ENCODE data around the gene MACROD1. TPM values are rescaled to one million over a fixed set of nuclear protein-coding genes. Genes with fewer than 3 reads are reported as not detected.

MACROD1 gene
- total RNA-seq, 1 donor from 2014 or later: 3.4 TPM

DNA sequence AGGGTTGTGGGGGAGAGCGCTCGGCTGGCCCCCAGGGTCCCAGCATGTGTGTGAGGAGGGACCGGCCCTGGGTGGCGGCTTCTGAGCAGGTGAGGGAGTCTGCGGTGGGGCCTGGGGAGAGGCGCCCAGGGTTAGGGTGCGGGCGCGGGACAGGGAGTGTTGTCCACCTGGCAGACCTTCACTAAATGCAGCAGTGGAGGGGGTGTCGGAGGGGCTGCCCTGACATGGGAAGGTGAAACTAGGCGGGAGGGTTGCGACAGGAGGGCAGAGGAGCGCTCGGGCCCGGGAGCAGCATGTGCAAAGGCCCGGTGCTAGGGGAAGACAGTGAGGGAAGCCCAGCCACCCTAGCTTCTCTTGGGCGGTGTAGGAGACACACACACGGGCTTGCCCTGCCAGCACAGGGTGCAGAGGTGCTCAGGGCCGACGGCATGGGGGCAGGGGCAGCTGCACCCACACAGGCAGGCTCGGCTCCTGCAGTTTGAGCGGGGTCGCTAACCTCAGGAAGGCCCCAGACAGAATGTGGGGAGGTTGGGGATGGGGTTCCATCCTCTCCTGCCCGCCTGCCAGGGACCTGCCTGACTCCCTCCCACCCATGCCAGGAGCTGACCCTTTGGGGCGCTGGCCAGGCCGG, 157.5 kb downstream of the MACROD1 start:
- H3K4me2 ChIP-seq (ENCODE audit: low read length): peak overlapping the region; percentile 89
- no peaks in the 10 kb centered on the region for H3K27me3 ChIP-seq (ENCODE audit: insufficient read depth, low read length)
- DNase-seq (ENCODE audit: low read depth) (no peak), FAIRE-seq (no peak)
- Mint-ChIP-seq H3K4me1 (ENCODE audit: low read depth, unreplicated experiment) (peaks cover 5% of the 10 kb centered on the region), H3K4me3 (ENCODE audit: unreplicated experiment) (no peak overlapping the region), H3K27me3 (ENCODE audit: low read depth, unreplicated experiment) (peaks cover 53% of the 10 kb centered on the region), H3K36me3 (ENCODE audit: low read depth, unreplicated experiment) (peaks cover 3% of the 10 kb centered on the region), H3K9me3 (ENCODE audit: unreplicated experiment) (peaks cover 2% of the 10 kb centered on the region), H3K27ac (ENCODE audit: unreplicated experiment) (no peak overlapping the region)
- H3K4me1 ChIP-seq (ENCODE audit: insufficient read depth, low read length): peaks cover 13% of the 10 kb centered on the region
- no peak overlapping the region for H3K9ac ChIP-seq (ENCODE audit: low read length)
- no peaks in the 10 kb centered on the region for H3K9me3 ChIP-seq (ENCODE audit: insufficient read depth, low read depth, low read length)
- no peaks in the 10 kb centered on the region for H3K36me3 ChIP-seq (ENCODE audit: insufficient read depth, low read length)
- H4K20me1 ChIP-seq (ENCODE audit: insufficient read depth, low read length): peaks cover 13% of the 10 kb centered on the region
- no peaks in the 10 kb centered on the region for H3K79me2 ChIP-seq (ENCODE audit: insufficient read depth, low read length)
- TF ChIP-seq, protein P1, sequence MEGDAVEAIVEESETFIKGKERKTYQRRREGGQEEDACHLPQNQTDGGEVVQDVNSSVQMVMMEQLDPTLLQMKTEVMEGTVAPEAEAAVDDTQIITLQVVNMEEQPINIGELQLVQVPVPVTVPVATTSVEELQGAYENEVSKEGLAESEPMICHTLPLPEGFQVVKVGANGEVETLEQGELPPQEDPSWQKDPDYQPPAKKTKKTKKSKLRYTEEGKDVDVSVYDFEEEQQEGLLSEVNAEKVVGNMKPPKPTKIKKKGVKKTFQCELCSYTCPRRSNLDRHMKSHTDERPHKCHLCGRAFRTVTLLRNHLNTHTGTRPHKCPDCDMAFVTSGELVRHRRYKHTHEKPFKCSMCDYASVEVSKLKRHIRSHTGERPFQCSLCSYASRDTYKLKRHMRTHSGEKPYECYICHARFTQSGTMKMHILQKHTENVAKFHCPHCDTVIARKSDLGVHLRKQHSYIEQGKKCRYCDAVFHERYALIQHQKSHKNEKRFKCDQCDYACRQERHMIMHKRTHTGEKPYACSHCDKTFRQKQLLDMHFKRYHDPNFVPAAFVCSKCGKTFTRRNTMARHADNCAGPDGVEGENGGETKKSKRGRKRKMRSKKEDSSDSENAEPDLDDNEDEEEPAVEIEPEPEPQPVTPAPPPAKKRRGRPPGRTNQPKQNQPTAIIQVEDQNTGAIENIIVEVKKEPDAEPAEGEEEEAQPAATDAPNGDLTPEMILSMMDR (IDR thresholded peaks at IDR 0.05; ENCODE audit: insufficient read depth, low read depth, low read length): no peak
- no peak for TF ChIP-seq EZH2 (IDR thresholded peaks at IDR 0.05; ENCODE audit: insufficient read depth, low read length)
- H3K4me3 ChIP-seq (ENCODE audit: insufficient read depth, low read depth, low read length): no peak overlapping the region
- peak overlapping the region; percentile 74 for H2AFZ ChIP-seq (ENCODE audit: low read depth, low read length)
- H3K27ac ChIP-seq (ENCODE audit: low read depth, low read length): no peak overlapping the region

DNA sequence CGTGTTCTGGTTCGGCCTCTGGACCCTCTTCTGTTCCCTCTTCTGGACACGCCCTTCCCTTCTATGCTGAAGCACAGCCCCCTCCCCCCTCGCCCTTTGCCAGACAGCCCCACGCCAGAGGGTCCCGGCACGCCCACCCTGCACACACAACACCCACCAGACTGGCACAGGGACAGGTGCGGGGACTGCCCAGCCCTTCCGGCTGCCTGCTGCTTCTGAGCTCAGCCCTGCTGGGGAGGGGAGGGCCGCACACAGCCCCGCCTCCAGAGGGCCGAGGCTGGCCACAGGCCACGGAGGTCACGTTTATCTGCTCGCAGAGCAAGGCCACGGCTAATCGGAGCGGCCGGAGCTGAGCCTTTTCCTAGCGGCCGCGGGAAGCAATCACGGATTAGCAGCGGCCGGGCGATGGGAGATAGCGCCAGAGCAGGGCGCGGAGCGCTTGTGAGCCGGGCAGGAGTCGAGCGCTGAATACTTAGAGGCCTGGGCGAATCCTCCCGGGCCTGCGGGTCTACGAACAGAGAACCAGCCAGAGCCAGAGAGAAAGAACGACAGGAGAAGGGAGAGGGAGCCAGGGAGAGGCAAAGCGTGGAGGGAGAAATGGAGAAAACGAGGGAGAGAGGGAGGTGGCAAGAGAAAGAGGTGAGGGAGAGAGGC, 158.2 kb downstream of the MACROD1 start:
- Histone ChIP-seq H3K9me3 (ENCODE audit: insufficient read depth, low read depth, low read length) (no peaks in the 10 kb centered on the region), H4K20me1 (ENCODE audit: insufficient read depth, low read length) (peaks cover 13% of the 10 kb centered on the region), H3K4me3 (ENCODE audit: insufficient read depth, low read depth, low read length) (peak overlapping the region; percentile 42), H3K27me3 (ENCODE audit: insufficient read depth, low read length) (no peaks in the 10 kb centered on the region), H3K36me3 (ENCODE audit: insufficient read depth, low read length) (no peaks in the 10 kb centered on the region), H3K9ac (ENCODE audit: low read length) (peak overlapping the region; percentile 40), H2AFZ (ENCODE audit: low read depth, low read length) (peak overlapping the region; percentile 74), H3K27ac (ENCODE audit: low read depth, low read length) (no peak overlapping the region), H3K79me2 (ENCODE audit: insufficient read depth, low read length) (no peaks in the 10 kb centered on the region), H3K4me2 (ENCODE audit: low read length) (peak overlapping the region; percentile 89), H3K4me1 (ENCODE audit: insufficient read depth, low read length) (peaks cover 13% of the 10 kb centered on the region)
- no peak for DNase-seq (ENCODE audit: low read depth)
- Mint-ChIP-seq H3K4me1 (ENCODE audit: low read depth, unreplicated experiment) (peaks cover 5% of the 10 kb centered on the region), H3K27ac (ENCODE audit: unreplicated experiment) (no peak overlapping the region), H3K27me3 (ENCODE audit: low read depth, unreplicated experiment) (peaks cover 50% of the 10 kb centered on the region), H3K36me3 (ENCODE audit: low read depth, unreplicated experiment) (peaks cover 3% of the 10 kb centered on the region), H3K9me3 (ENCODE audit: unreplicated experiment) (peaks cover 2% of the 10 kb centered on the region), H3K4me3 (ENCODE audit: unreplicated experiment) (peak overlapping the region; percentile 81)
- FAIRE-seq: no peak
- TF ChIP-seq EZH2 (IDR thresholded peaks at IDR 0.05; ENCODE audit: insufficient read depth, low read length): no peak
- TF ChIP-seq, protein P1 (IDR thresholded peaks at IDR 0.05; ENCODE audit: insufficient read depth, low read depth, low read length): no peak

Data from astrocyte (in vitro differentiated cells and primary cell).